Caco-2 (cell line): ENCODE data around the gene LILRB3. TPM values are rescaled to one million over a fixed set of nuclear protein-coding genes. Genes with fewer than 3 reads are reported as not detected.

Experiments
- BruUV-seq: library from RNA; stranded (reverse); fragments of 400-500 nt; replicated peaks from 2 replicates; lab custom pipeline; 2021; lab: Mats Ljungman, UMichigan
- CTCF ChIA-PET: fragments of 300-600 bp; sonication (Branson Sonifier 250); formaldehyde crosslinking; loops from one replicate; lab custom pipeline; 2022; ENCODE audit warnings: antibody characterized with exemption; lab: Charles Lee
- POLR2A ChIA-PET: fragments of 300-600 bp; sonication (Branson Sonifier 250); formaldehyde crosslinking; loops from one replicate; lab custom pipeline; 2022; ENCODE audit warnings: antibody characterized with exemption; lab: Charles Lee
- DNase-seq, 2 experiments: peaks; one replicate each; pipeline versions ENCODE4 v3.0.0 to v3.0.0-alpha.2; 2020 to 2022
- H3K27me3 ChIP-seq: replicated peaks from 2 replicates; pipeline ENCODE4 v1.6.0; 2011; ENCODE audit warnings: low read length; ENCODE audit not compliant: control insufficient read depth, insufficient read depth
- H3K36me3 ChIP-seq: 2 replicates; pipeline ENCODE4 v1.5.1; 2011; ENCODE audit warnings: low read length; ENCODE audit not compliant: control insufficient read depth, insufficient read depth
- H3K4me1 ChIP-seq: fragments of 250-450 bp; sonication (Bioruptor Pico); 2 replicates; pipeline ENCODE4 v1.5.1; 2020; ENCODE audit warnings: mild to moderate bottlenecking
- H3K4me3 ChIP-seq: 2 replicates; pipeline ENCODE4 v1.5.1; 2011; ENCODE audit warnings: low read depth, mild to moderate bottlenecking, control low read depth, low read length
- H3K9me3 ChIP-seq: fragments of 250-450 bp; sonication (Bioruptor Pico); 2 replicates; pipeline ENCODE4 v1.5.1; 2020; ENCODE audit warnings: mild to moderate bottlenecking, moderate library complexity
- H3K27ac Mint-ChIP-seq: one replicate; pipeline ENCODE4 v1.8.0; 2022; ENCODE audit warnings: mixed read lengths; ENCODE audit not compliant: unreplicated experiment
- H3K27me3 Mint-ChIP-seq: one replicate; pipeline ENCODE4 v1.8.0; 2022; ENCODE audit warnings: mixed read lengths; ENCODE audit not compliant: insufficient read depth, unreplicated experiment
- H3K36me3 Mint-ChIP-seq: one replicate; pipeline ENCODE4 v1.8.0; 2022; ENCODE audit warnings: mild to moderate bottlenecking, mixed read lengths; ENCODE audit not compliant: insufficient read depth, unreplicated experiment
- H3K4me1 Mint-ChIP-seq: one replicate; pipeline ENCODE4 v1.8.0; 2022; ENCODE audit warnings: low read depth, mixed read lengths; ENCODE audit not compliant: unreplicated experiment
- H3K4me3 Mint-ChIP-seq: one replicate; pipeline ENCODE4 v1.8.0; 2022; ENCODE audit warnings: mild to moderate bottlenecking, moderate library complexity, mixed read lengths; ENCODE audit not compliant: unreplicated experiment
- H3K9me3 Mint-ChIP-seq: one replicate; pipeline ENCODE4 v1.8.0; 2022; ENCODE audit warnings: mixed read lengths; ENCODE audit not compliant: unreplicated experiment
- intact Hi-C: fragments of 100-400 bp; cut with micrococcal nuclease; formaldehyde crosslinking; loops from one replicate; pipeline ENCODE4 v1.10.0; 2022; ENCODE audit not compliant: unreplicated experiment
- total RNA-seq: library from RNA; stranded (reverse); gene quantifications from 2 replicates; pipeline ENCODE4 v1.2.3, GENCODE V29; 2022
- TF ChIP-seq, protein P1 (sequence below), 2 experiments: fragments of 200-600 bp in 1 of 2; IDR thresholded peaks; 1 replicate in 1 of 2; 2 replicates in 1 of 2; pipeline versions ENCODE4 v1.5.1 to v1.8.0; 2011 to 2022; ENCODE audit warnings: antibody characterized with exemption in 1 of 2, control low read depth in 1 of 2, inconsistent platforms in 1 of 2, low read depth in 1 of 2, low read length in 1 of 2, mild to moderate bottlenecking in 1 of 2, moderate library complexity in 1 of 2; ENCODE audit not compliant: insufficient read depth in 1 of 2, severe bottlenecking in 1 of 2, unreplicated experiment in 1 of 2

The LILRB3 gene
- total RNA-seq, 1 experiment from 2014 or later = not detected

- Histone ChIP-seq H3K9me3 (no peaks in the 10 kb centered on the region), H3K36me3 (no peaks in the 10 kb centered on the region), H3K27me3 (no peaks in the 10 kb centered on the region), H3K4me3 (no peak overlapping the region), H3K4me1 (no peaks in the 10 kb centered on the region)
- POLR2A ChIA-PET = no interaction called here
- TF ChIP-seq, protein P1, sequence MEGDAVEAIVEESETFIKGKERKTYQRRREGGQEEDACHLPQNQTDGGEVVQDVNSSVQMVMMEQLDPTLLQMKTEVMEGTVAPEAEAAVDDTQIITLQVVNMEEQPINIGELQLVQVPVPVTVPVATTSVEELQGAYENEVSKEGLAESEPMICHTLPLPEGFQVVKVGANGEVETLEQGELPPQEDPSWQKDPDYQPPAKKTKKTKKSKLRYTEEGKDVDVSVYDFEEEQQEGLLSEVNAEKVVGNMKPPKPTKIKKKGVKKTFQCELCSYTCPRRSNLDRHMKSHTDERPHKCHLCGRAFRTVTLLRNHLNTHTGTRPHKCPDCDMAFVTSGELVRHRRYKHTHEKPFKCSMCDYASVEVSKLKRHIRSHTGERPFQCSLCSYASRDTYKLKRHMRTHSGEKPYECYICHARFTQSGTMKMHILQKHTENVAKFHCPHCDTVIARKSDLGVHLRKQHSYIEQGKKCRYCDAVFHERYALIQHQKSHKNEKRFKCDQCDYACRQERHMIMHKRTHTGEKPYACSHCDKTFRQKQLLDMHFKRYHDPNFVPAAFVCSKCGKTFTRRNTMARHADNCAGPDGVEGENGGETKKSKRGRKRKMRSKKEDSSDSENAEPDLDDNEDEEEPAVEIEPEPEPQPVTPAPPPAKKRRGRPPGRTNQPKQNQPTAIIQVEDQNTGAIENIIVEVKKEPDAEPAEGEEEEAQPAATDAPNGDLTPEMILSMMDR (IDR thresholded peaks at IDR 0.05; ENCODE audit: insufficient read depth in 1 of 2, low read depth in 1 of 2, low read length in 1 of 2, severe bottlenecking in 1 of 2, unreplicated experiment in 1 of 2) = no peak
- no TSS peak for BruUV-seq
- no peaks in the 10 kb centered on the region for H3K9me3 Mint-ChIP-seq
- H3K27me3 Mint-ChIP-seq = peaks cover 15% of the 10 kb centered on the region
- no peaks in the 10 kb centered on the region for H3K4me1 Mint-ChIP-seq
- no peak overlapping the region for H3K27ac Mint-ChIP-seq
- no peak overlapping the region for H3K4me3 Mint-ChIP-seq
- intact Hi-C loops = no loop called here
- no peak for DNase-seq
- CTCF ChIA-PET = no interaction called here
- no peaks in the 10 kb centered on the region for H3K36me3 Mint-ChIP-seq
These were observed 39.3 kb upstream of the LILRB3 start for GRCh38 chr19:54262066-54262465.

DNA sequence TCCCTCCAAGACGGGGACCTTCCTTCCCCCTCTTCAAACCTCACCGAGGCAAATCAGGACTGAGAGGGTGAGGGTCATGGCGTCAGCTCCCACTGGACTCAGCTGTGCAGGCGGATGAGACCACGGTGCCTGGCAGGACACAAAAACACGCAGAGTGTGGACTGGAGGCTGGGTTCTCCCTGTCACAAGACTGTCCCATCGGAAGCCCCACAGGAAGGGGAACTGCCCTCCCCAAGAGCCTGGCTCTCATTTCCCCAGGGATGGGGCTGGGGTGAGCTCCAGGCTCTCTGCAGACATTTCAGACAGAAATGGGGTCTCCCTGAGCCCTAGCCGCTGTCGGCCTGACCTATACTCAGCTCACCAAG, 34.3 kb upstream of the LILRB3 start, which contains the start of gene LILRB5:
Gene LILRB5 (minus strand): TSS at position 158 of the 365 bp plus-strand sequence. CDS start 80 bp downstream, at position 78.
- no peak for DNase-seq
- H3K36me3 ChIP-seq = no peaks in the 10 kb centered on the region
- no peaks in the 10 kb centered on the region for H3K36me3 Mint-ChIP-seq
- intact Hi-C loops = no loop called here
- ChIA-PET CTCF (interaction anchor here (0.6 kb wide), 1 partner anchor 19 kb away, joined by 3 read pairs; no protein-coding TSS in a partner anchor), POLR2A (no interaction called here)
- no TSS peak for BruUV-seq
- TF ChIP-seq, protein P1 (IDR thresholded peaks at IDR 0.05; ENCODE audit: insufficient read depth in 1 of 2, low read depth in 1 of 2, low read length in 1 of 2, severe bottlenecking in 1 of 2, unreplicated experiment in 1 of 2) = no peak
- no peak within 1 kb of the TSS for H3K27ac Mint-ChIP-seq
- H3K4me3 Mint-ChIP-seq = no peak within 1 kb of the TSS
- H3K9me3 Mint-ChIP-seq = no peaks in the 10 kb centered on the region
- no peaks in the 10 kb centered on the region for H3K27me3 ChIP-seq
- H3K4me1 ChIP-seq = no peaks in the 10 kb centered on the region
- H3K27me3 Mint-ChIP-seq = peaks cover 14% of the 10 kb centered on the region
- no peak within 1 kb of the TSS for H3K4me3 ChIP-seq
- no peaks in the 10 kb centered on the region for H3K9me3 ChIP-seq
- H3K4me1 Mint-ChIP-seq = no peaks in the 10 kb centered on the region

DNA sequence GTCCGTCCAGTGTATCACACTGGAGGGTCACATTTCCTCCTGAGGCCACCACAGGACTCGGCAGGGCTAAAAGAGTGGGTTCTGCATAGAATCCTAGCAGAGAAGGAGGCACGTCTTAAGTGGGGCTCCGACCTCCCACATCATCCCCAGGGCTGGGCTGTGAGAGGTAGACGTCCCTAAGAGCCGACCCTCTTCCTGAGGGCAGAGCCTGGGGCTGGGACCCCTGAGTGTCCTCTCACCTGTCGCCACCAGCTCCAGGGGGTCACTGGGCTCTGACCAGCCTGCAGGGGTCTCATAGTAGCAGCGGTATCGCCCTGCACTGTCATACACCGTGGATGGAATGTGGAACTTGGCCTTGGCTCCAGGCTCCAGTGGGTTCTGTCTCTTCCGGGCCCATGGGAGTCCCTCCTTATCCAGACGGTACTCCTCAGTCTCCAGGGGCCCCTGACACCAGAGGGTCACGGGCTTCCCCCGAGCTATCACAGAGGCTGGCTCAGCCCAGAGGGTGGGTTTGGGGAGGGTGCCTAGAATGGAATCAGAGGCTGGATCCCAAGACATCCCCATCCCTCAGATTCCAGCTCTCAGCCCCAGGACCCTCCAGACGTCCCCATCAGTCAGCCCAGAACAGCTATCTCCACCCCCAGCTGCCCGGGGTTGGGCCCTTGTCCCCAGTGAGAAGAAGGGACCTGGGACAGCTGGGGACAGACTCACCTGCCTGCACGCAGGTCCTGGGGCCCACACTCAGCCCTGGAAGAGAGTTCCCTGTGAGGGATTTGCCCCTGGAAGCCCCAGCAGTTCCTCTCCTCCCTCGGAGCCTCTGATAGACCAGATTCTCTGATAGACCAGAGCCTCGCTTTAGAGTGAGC, 33.7 kb upstream of the LILRB3 start:
- Mint-ChIP-seq H3K4me3 (no peak overlapping the region), H3K27ac (no peak overlapping the region), H3K36me3 (no peaks in the 10 kb centered on the region), H3K4me1 (no peaks in the 10 kb centered on the region), H3K27me3 (peaks cover 13% of the 10 kb centered on the region), H3K9me3 (no peaks in the 10 kb centered on the region)
- Histone ChIP-seq H3K9me3 (no peaks in the 10 kb centered on the region), H3K4me1 (no peaks in the 10 kb centered on the region), H3K27me3 (no peaks in the 10 kb centered on the region), H3K4me3 (no peak overlapping the region), H3K36me3 (no peaks in the 10 kb centered on the region)
- TF ChIP-seq, protein P1 (IDR thresholded peaks at IDR 0.05; ENCODE audit: insufficient read depth in 1 of 2, low read depth in 1 of 2, low read length in 1 of 2, severe bottlenecking in 1 of 2, unreplicated experiment in 1 of 2) = no peak
- CTCF ChIA-PET = interaction anchor here (0.5 to 0.6 kb wide), 2 partner anchors 19 to 226 kb away, joined by 3 read pairs; no protein-coding TSS in a partner anchor
- intact Hi-C loops = no loop called here
- BruUV-seq = no TSS peak
- POLR2A ChIA-PET = no interaction called here
- no peak for DNase-seq
